DND-41 (cell line): ENCODE measurements around the gene FABP6.
"Not testable (repeated sequence)": the region's sequence is repeated elsewhere in the genome, so short reads cannot be mapped to it uniquely, and the experiment has no call there.

Source experiments
- ATAC-seq: fragments of 200-7000 bp; cut with Tn5 transposase; 3 replicates; pipeline ENCODE4 v1.9.1; 2021; ENCODE audit warnings: low read depth; ENCODE audit not compliant: insufficient read depth
- DNase-seq: peaks from one replicate; pipeline ENCODE4 v3.0.0-alpha.2; 2020
- H2AFZ ChIP-seq: 2 replicates; pipeline ENCODE4 v1.6.0; 2012; ENCODE audit warnings: low read depth, low read length
- H3K27ac ChIP-seq: 2 replicates; pipeline ENCODE4 v1.5.1; 2012; ENCODE audit warnings: low read length, inconsistent platforms
- H3K27me3 ChIP-seq: fragments of 200-600 bp; sonication (generic); 2 replicates; pipeline ENCODE4 v1.6.0; 2012; ENCODE audit warnings: low read length, mild to moderate bottlenecking, inconsistent platforms; ENCODE audit not compliant: insufficient read depth, poor library complexity
- H3K36me3 ChIP-seq: 2 replicates; pipeline ENCODE4 v1.5.1; 2012; ENCODE audit warnings: low read length, inconsistent platforms; ENCODE audit not compliant: insufficient read depth
- H3K4me1 ChIP-seq: 2 replicates; pipeline ENCODE4 v1.5.1; 2012; ENCODE audit warnings: mild to moderate bottlenecking, low read length; ENCODE audit not compliant: insufficient read depth
- H3K4me2 ChIP-seq: 2 replicates; pipeline ENCODE4 v1.6.0; 2012; ENCODE audit warnings: mild to moderate bottlenecking, moderate library complexity, low read length, inconsistent platforms; ENCODE audit not compliant: insufficient read depth
- H3K4me3 ChIP-seq, 2 experiments: fragments of 200-600 bp in 1 of 2; shearing (Covaris generic) in 1 of 2; 2 replicates each; pipeline ENCODE4 v1.5.1; 2012 to 2016; ENCODE audit warnings: inconsistent platforms in 2 of 2, low read length in 2 of 2, mild to moderate bottlenecking in 2 of 2, low read depth in 1 of 2, moderate library complexity in 1 of 2
- H3K79me2 ChIP-seq: 2 replicates; pipeline ENCODE4 v1.6.0; 2012; ENCODE audit warnings: low read length, inconsistent platforms; ENCODE audit not compliant: insufficient read depth
- H3K9ac ChIP-seq: 2 replicates; pipeline ENCODE4 v1.6.0; 2012; ENCODE audit warnings: low read depth, mild to moderate bottlenecking, inconsistent platforms, low read length, moderate library complexity
- H3K9me3 ChIP-seq: 2 replicates; pipeline ENCODE4 v1.5.1; 2012; ENCODE audit warnings: low read length, moderate library complexity, mild to moderate bottlenecking, inconsistent platforms; ENCODE audit not compliant: insufficient read depth, severe bottlenecking
- H4K20me1 ChIP-seq: 2 replicates; pipeline ENCODE4 v1.6.0; 2012; ENCODE audit warnings: low read length; ENCODE audit not compliant: insufficient read depth
- CTCF ChIP-seq: IDR thresholded peaks from 2 replicates; pipeline ENCODE4 v1.5.1; 2012; ENCODE audit warnings: borderline replicate concordance, low read length, moderate library complexity, mild to moderate bottlenecking; ENCODE audit not compliant: poor library complexity, severe bottlenecking; ENCODE audit errors: extremely low read depth
- EZH2 ChIP-seq: IDR thresholded peaks from 3 replicates; pipeline ENCODE4 v1.6.1; 2012; ENCODE audit warnings: borderline replicate concordance, low read depth, mild to moderate bottlenecking, moderate library complexity, low read length, inconsistent platforms; ENCODE audit not compliant: severe bottlenecking

FABP6 gene

GRCh38 chr5:160187091-160187490, 42.2 kb upstream of the FABP6 start:
- no peak for ATAC-seq
- Histone ChIP-seq H3K4me2 (no peak overlapping the region), H3K36me3 (no peaks in the 10 kb centered on the region), H3K9ac (no peak overlapping the region), H4K20me1 (no peaks in the 10 kb centered on the region), H3K27me3 (no peaks in the 10 kb centered on the region), H2AFZ (no peak overlapping the region), H3K4me3 (no peak overlapping the region), H3K27ac (no peak overlapping the region), H3K9me3 (no peaks in the 10 kb centered on the region), H3K79me2 (no peaks in the 10 kb centered on the region), H3K4me1 (no peaks in the 10 kb centered on the region)
- no peak for DNase-seq
- TF ChIP-seq EZH2, result no peak
- no peak for TF ChIP-seq CTCF

GRCh38 chr5:160188141-160189015, 40.9 kb upstream of the FABP6 start:
- no peak for TF ChIP-seq CTCF
- no peak for TF ChIP-seq EZH2
- DNase-seq (no peak), ATAC-seq (no peak)
- H3K36me3 ChIP-seq, result no peaks in the 10 kb centered on the region
- no peak overlapping the region for H3K9ac ChIP-seq
- no peak overlapping the region for H2AFZ ChIP-seq
- H4K20me1 ChIP-seq, result no peaks in the 10 kb centered on the region
- H3K4me2 ChIP-seq, result no peak overlapping the region
- no peaks in the 10 kb centered on the region for H3K79me2 ChIP-seq
- no peak overlapping the region for H3K4me3 ChIP-seq
- no peaks in the 10 kb centered on the region for H3K9me3 ChIP-seq
- no peaks in the 10 kb centered on the region for H3K27me3 ChIP-seq
- no peak overlapping the region for H3K27ac ChIP-seq
- H3K4me1 ChIP-seq, result no peaks in the 10 kb centered on the region

GRCh38 chr5:160192424-160192823, 36.9 kb upstream of the FABP6 start:
- no peak overlapping the region for H3K27ac ChIP-seq
- H3K27me3 ChIP-seq, result no peaks in the 10 kb centered on the region

GRCh38 chr5:160193076-160193475, 36.2 kb upstream of the FABP6 start:
- H3K27me3 ChIP-seq, H3K79me2 ChIP-seq, H3K27ac ChIP-seq, H3K36me3 ChIP-seq, H2AFZ ChIP-seq, H4K20me1 ChIP-seq, ATAC-seq, H3K9ac ChIP-seq, DNase-seq, H3K4me3 ChIP-seq, H3K4me2 ChIP-seq, H3K4me1 ChIP-seq, H3K9me3 ChIP-seq: not testable (repeated sequence)

More at GRCh38 chr5:160192424-160192823, 36.9 kb upstream of the FABP6 start:
- TF ChIP-seq EZH2 (no peak), CTCF (no peak)
- Histone ChIP-seq H3K79me2 (no peaks in the 10 kb centered on the region), H2AFZ (no peak overlapping the region), H3K4me3 (no peak overlapping the region), H3K4me2 (no peak overlapping the region), H3K36me3 (no peaks in the 10 kb centered on the region), H4K20me1 (no peaks in the 10 kb centered on the region), H3K4me1 (no peaks in the 10 kb centered on the region), H3K9me3 (no peaks in the 10 kb centered on the region), H3K9ac (no peak overlapping the region)
- ATAC-seq, result no peak
- DNase-seq, result no peak

GRCh38 chr5:160193790-160194189, 35.5 kb upstream of the FABP6 start:
- ATAC-seq, DNase-seq, H3K4me3 ChIP-seq, H3K27ac ChIP-seq, H3K9me3 ChIP-seq, H3K36me3 ChIP-seq, H3K27me3 ChIP-seq, H4K20me1 ChIP-seq, H3K79me2 ChIP-seq, H3K9ac ChIP-seq, H3K4me2 ChIP-seq, H2AFZ ChIP-seq, H3K4me1 ChIP-seq: not testable (repeated sequence)
